Panc1 (cell line): ENCODE results near the gene XKR7. TPM values are rescaled to one million over a fixed set of nuclear protein-coding genes. Genes with fewer than 3 reads are reported as not detected.

ENCODE experiments used
- ATAC-seq: fragments of 200-7000 bp; cut with Tn5 transposase; 2 replicates; pipeline ENCODE4 v1.9.1; 2020; ENCODE audit warnings: mild to moderate bottlenecking, moderate library complexity
- BruUV-seq: library from RNA; stranded (reverse); fragments of 400-500 nt; replicated peaks from 2 replicates; lab custom pipeline; 2021; lab: Mats Ljungman, UMichigan
- CTCF ChIA-PET: fragments of 300-600 bp; sonication (Branson Sonifier 250); formaldehyde crosslinking; loops from one replicate; lab custom pipeline; 2022; ENCODE audit warnings: antibody characterized with exemption; lab: Charles Lee
- POLR2A ChIA-PET: fragments of 300-600 bp; sonication (Branson Sonifier 250); formaldehyde crosslinking; loops from one replicate; lab custom pipeline; 2022; ENCODE audit warnings: antibody characterized with exemption; lab: Charles Lee
- DNase-seq: peaks from one replicate; pipeline ENCODE4 v3.0.0-alpha.2; 2010; ENCODE audit warnings: low read depth, low spot score
- H3K27ac ChIP-seq: 2 replicates; pipeline ENCODE4 v1.5.1; 2011; ENCODE audit warnings: mild to moderate bottlenecking, low read length, inconsistent platforms
- H3K27me3 ChIP-seq: fragments of 200-500 bp; sonication (Bioruptor generic); 2 replicates; pipeline ENCODE4 v1.6.0; 2014; ENCODE audit warnings: low read length, inconsistent platforms; ENCODE audit not compliant: control insufficient read depth, insufficient read depth
- H3K36me3 ChIP-seq: fragments of 200-500 bp; sonication (Bioruptor generic); 2 replicates; pipeline ENCODE4 v1.5.1; 2014; ENCODE audit warnings: inconsistent platforms, mild to moderate bottlenecking, low read length, moderate library complexity; ENCODE audit not compliant: control insufficient read depth, insufficient read depth
- H3K4me1 ChIP-seq: 2 replicates; pipeline ENCODE4 v1.5.1; 2011; ENCODE audit warnings: inconsistent platforms, mild to moderate bottlenecking, low read length, moderate library complexity; ENCODE audit not compliant: control insufficient read depth, insufficient read depth
- H3K4me3 ChIP-seq, 2 experiments: 2 replicates each; pipeline ENCODE4 v1.5.1; 2011 to 2012; ENCODE audit warnings: low read depth in 2 of 2, low read length in 2 of 2, mild to moderate bottlenecking in 2 of 2, inconsistent platforms in 1 of 2, moderate library complexity in 1 of 2
- H3K9me3 ChIP-seq: fragments of 200-500 bp; sonication (Bioruptor generic); 2 replicates; pipeline ENCODE4 v1.5.1; 2014; ENCODE audit warnings: low read depth, mild to moderate bottlenecking, inconsistent platforms, low read length, moderate library complexity; ENCODE audit not compliant: control insufficient read depth, insufficient read depth
- CTCF ChIP-seq: fragments of 450-650 bp; IDR thresholded peaks from 2 replicates; pipeline ENCODE4 v1.5.1; 2017; ENCODE audit warnings: mild to moderate bottlenecking
- POLR2AphosphoS5 ChIP-seq: IDR thresholded peaks from 2 replicates; pipeline ENCODE4 v1.6.1; 2012; ENCODE audit warnings: mild to moderate bottlenecking, low read depth, low read length, moderate library complexity
- REST ChIP-seq, 2 experiments: IDR thresholded peaks; 2 replicates each; pipeline ENCODE4 v1.6.1; 2011 to 2012; ENCODE audit warnings: low read depth in 2 of 2, control low read depth in 1 of 2, low read length in 1 of 2, mild to moderate bottlenecking in 1 of 2, moderate library complexity in 1 of 2; ENCODE audit not compliant: insufficient read depth in 1 of 2
- SIN3A ChIP-seq: IDR thresholded peaks from 2 replicates; pipeline ENCODE4 v1.6.1; 2012; ENCODE audit warnings: low read depth, mild to moderate bottlenecking, low read length, moderate library complexity, borderline replicate concordance; ENCODE audit not compliant: insufficient read depth
- TCF7L2 ChIP-seq: IDR thresholded peaks from 2 replicates; pipeline ENCODE4 v1.6.1; 2011; ENCODE audit warnings: mild to moderate bottlenecking, low read depth, low read length, inconsistent platforms
- in situ Hi-C: cut with HindIII; loops from 2 replicates; pipeline ENCODE4 v1.10.0; 2016; ENCODE audit warnings: low sequenced_read_pairs, low pct_unique_long_range_greater_than_20kb
- intact Hi-C: fragments of 100-400 bp; cut with micrococcal nuclease; formaldehyde crosslinking; loops from one replicate; pipeline ENCODE4 v1.10.0; 2022; ENCODE audit not compliant: unreplicated experiment
- total RNA-seq: library from RNA; stranded (reverse); gene quantifications from one replicate; pipeline ENCODE4 v1.2.1, GENCODE V29; 2021; ENCODE audit not compliant: unreplicated experiment

The XKR7 gene
- total RNA-seq, 1 experiment from 2014 or later = 6.2 TPM

GRCh38 chr20:32017711-32018251, 49.8 kb downstream of the XKR7 start:
- TSS peak; percentile 84 for BruUV-seq
- no peak; the same call in 1 of the 2 replicates for ATAC-seq
- Histone ChIP-seq H3K4me1 (peaks cover 19% of the 10 kb centered on the region), H3K36me3 (no peaks in the 10 kb centered on the region), H3K4me3 (peak overlapping the region; percentile 34 to 52), H3K9me3 (no peaks in the 10 kb centered on the region), H3K27me3 (peaks cover 11% of the 10 kb centered on the region; the same call in 1 of the 2 replicates), H3K27ac (peak overlapping the region; percentile 5)
- in situ Hi-C loops = no loop called here
- ChIA-PET POLR2A (interaction anchor here (0.5 to 1.0 kb wide), 4 partner anchors 23 to 695 kb away, joined by 3 to 4 read pairs (median 3); no protein-coding TSS in a partner anchor), CTCF (interaction anchor here (0.5 to 1.5 kb wide), 10 partner anchors 11 to 166 kb away, joined by 3 to 5 read pairs (median 3); partner anchors contain the start of gene PDRG1)
- no peak for TF ChIP-seq REST (IDR thresholded peaks at IDR 0.05; ENCODE audit: insufficient read depth in 1 of 2, low read depth in 2 of 2, low read length in 1 of 2)
- no peak for TF ChIP-seq CTCF
- no peak for TF ChIP-seq POLR2AphosphoS5
- no peak for TF ChIP-seq SIN3A
- TF ChIP-seq TCF7L2 = no peak
- intact Hi-C loops = loop anchor here (5.0 kb wide), 1 partner anchor 45 kb away; no protein-coding TSS in a partner anchor
- no peak for DNase-seq

- TF ChIP-seq REST (IDR thresholded peaks at IDR 0.05; ENCODE audit: insufficient read depth in 1 of 2, low read depth in 2 of 2, low read length in 1 of 2) = no peak
- no peak for TF ChIP-seq CTCF
- TF ChIP-seq SIN3A = peak; percentile 72; the same call in 1 of the 2 replicates
- no peak for TF ChIP-seq TCF7L2
- peak; percentile 88 for TF ChIP-seq POLR2AphosphoS5
- Histone ChIP-seq H3K4me3 (peak overlapping the region; percentile 52 to 65), H3K27me3 (peaks cover 11% of the 10 kb centered on the region; the same call in 1 of the 2 replicates), H3K9me3 (no peaks in the 10 kb centered on the region), H3K27ac (peak overlapping the region; percentile 52; the same call in 1 of the 2 replicates), H3K36me3 (no peaks in the 10 kb centered on the region), H3K4me1 (peaks cover 19% of the 10 kb centered on the region)
- no TSS peak for BruUV-seq
- ATAC-seq = peak; percentile 91
- DNase-seq = no peak
- intact Hi-C loops (loop anchor here (5.0 kb wide), 1 partner anchor 46 kb away; no protein-coding TSS in a partner anchor), in situ Hi-C loops (no loop called here)
- POLR2A ChIA-PET = interaction anchor here (0.5 to 0.6 kb wide), 2 partner anchors 445 to 694 kb away, joined by 3 to 4 read pairs; no protein-coding TSS in a partner anchor
- CTCF ChIA-PET = interaction anchor here (0.9 to 1.5 kb wide), 5 partner anchors 10 to 67 kb away, joined by 3 to 5 read pairs (median 3); partner anchors contain the start of gene PDRG1
Observed at GRCh38 chr20:32018269-32019155, 50.6 kb downstream of the XKR7 start.
